Femur (tissue), 1 donor: ENCODE results near the gene CTLA4.

ENCODE experiments used
- DNase-seq: peaks from one replicate; pipeline ENCODE4 v3.0.0-alpha.2; 2017

CTLA4 gene

GRCh38 chr2:203893401-203893800 lies 25.8 kb downstream of the CTLA4 start:
- peak; percentile 90 for DNase-seq

- DNase-seq, result no peak
These were observed 26.3 kb downstream of the CTLA4 start for GRCh38 chr2:203893840-203894239.

GRCh38 chr2:203894262-203894661 lies 26.7 kb downstream of the CTLA4 start:
- DNase-seq, result no peak

GRCh38 chr2:203897544-203897943 lies 30.0 kb downstream of the CTLA4 start:
- no peak for DNase-seq

- DNase-seq, result no peak
These were observed 31.1 kb downstream of the CTLA4 start for GRCh38 chr2:203898657-203899056.

GRCh38 chr2:203900253-203900652 lies 32.7 kb downstream of the CTLA4 start:
- DNase-seq, result no peak

- no peak for DNase-seq
These were observed 36.5 kb downstream of the CTLA4 start for GRCh38 chr2:203904022-203904421.

DNA sequence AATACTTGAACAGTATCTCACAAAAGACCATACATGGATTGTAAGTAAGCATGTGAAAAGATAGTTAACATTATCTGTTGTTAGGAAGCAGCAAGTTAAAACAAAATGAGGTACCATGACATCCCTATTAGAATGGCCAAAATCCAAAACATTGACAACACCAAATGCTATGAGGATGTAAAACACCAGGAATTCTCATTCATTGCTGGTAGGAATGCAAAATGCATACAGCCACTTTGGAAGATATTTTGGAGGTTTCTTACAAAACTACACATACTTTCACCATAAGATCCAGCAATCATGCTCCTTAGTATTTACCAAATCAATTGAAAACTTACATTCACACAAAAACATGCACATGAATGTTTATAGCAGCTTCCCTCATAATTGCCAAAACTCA lies 38.1 kb downstream of the CTLA4 start:
- DNase-seq, result no peak

DNA sequence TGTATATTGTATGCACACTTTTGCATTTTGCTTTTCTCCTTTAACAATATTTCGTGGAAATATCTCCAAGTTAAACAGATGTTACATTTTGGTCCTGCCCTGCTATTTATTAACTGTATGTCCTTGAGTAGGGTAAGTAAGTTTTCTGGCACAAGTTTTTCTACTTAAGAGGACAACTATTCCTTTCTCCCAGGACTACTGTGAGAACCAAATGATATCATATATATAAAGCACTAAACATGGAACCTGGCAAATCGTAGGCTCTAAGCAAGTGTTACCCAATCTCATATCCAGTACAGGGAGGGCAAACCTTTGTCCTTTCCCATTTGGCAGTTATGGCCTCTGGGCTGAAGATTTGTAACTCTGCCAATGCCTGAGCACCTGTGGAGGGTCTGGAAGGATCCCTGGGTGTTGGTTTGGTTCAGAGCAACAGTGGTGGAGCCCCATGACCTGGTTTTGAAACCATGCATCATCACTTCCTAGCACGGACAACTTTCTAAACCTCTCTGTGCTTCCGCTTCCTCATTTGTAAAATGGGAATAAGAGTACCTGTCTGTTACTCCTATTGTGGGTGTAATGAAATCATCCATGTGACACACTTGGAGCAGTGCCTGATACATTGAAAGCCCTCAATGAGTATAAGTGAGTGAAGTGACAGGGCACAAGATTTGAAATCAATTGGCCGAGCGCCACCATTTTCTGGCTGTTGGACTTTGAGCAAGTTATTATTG lies 40.7 kb downstream of the CTLA4 start:
- DNase-seq, result peak; percentile 29

GRCh38 chr2:203908797-203909185 lies 41.2 kb downstream of the CTLA4 start:
- DNase-seq, result peak; percentile 27

DNA sequence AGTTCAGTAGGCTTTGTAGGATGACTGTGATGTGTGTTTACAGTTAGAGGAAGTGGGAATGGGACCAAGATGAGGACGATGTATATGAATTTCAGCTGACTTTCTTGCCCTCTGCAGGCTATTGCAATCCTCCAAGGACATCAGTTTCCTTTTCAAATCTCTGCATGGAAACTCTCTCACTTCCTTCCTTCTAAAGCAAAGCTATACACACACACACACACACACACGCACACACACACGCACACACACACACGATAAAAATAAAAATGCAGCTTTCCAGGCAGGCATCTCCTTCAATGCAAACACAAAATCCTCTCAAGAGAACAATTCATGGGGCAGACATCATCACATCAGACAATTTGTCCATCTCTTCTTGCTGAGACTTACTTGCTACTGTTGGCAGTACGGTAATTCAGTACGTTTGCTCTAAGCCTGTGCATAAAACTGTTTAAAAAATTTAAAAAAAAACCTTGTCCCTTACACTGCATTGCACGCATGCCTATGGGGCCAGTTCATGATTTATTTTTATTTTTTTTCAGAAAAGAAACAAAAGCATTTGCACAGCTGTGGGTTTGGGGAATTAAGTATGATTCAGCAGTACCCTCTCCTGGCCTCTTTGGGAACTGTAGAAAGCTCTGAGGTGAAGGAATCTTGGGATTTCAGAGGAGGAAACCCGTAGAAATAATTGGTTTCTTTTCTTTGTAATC lies 41.8 kb downstream of the CTLA4 start:
- peak; percentile 61 for DNase-seq

GRCh38 chr2:203909974-203910373 lies 42.4 kb downstream of the CTLA4 start:
- peak; percentile 46 for DNase-seq

- no peak for DNase-seq
These were observed 46.4 kb downstream of the CTLA4 start for GRCh38 chr2:203913947-203914346.

DNA sequence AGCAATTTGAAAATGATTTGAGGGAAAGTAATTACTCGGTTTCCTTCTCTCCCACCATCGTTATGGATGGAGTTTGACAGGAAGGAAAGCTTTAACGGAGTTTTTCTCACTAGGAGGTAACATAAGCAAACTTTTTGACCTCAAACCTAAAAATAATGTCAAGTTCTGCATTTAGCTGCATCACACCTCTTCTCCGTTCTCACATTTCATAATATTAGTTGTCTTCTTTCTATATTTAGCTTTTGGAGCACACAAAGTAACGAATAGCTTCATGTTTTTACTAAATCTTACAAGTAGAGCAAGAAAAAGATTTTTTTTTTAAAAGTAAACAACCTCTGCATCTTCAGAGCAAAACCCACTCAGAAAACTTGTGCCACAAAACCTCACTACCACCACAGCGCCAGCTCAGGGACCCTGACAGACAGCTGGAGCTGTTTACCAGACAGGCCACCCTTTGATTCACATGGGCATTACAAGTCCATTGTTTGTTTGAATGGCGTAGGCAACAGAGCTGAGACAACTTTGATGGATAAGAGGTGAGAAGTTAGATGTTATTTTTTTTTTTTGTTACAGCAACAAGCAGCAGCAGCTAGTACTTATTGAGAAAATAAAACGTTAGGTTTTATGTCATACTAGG lies 47.1 kb downstream of the CTLA4 start:
- DNase-seq, result peak; percentile 40

DNA sequence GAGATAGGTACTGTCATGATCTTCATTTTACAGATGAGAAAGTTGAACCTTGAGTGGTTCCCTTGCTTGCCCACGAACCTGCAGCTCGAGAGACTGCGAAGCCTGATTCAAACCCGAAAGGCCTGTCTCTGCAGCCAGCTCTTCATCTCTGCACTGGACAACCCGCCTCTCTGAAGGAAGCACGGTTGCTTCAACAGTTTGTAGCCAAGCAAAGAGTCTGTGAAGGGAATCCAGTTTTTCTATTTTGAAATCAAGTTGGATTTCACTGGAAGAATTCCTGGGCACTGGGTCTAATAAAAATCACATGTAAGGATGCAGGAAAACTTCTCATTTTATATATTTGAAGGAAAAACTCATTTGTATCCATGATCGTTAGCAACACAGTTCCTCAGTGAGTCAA lies 47.7 kb downstream of the CTLA4 start:
- DNase-seq, result peak; percentile 32

GRCh38 chr2:203916756-203917155 lies 49.2 kb downstream of the CTLA4 start:
- DNase-seq, result no peak

DNA sequence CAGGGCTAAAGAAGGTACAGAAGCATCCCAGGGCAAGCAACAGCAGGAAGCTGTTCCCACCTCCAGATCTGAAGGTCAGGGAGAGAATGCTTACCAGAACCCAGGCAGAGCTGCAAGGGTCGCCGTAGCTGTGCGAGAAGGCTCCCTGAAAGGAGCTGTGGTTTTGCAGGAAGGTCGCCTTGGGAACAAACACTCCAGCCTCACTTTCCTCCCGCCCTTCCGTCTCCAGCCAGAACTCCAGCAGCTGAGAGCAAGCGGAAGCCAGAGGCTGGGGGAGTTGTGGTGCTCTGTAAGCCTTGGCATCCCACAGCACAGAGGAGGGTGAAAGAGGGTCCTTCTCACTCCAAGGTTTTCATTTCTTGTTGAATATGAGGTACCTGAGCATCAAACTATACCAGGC lies 50.7 kb downstream of the CTLA4 start:
- DNase-seq, result peak; percentile 57

DNA sequence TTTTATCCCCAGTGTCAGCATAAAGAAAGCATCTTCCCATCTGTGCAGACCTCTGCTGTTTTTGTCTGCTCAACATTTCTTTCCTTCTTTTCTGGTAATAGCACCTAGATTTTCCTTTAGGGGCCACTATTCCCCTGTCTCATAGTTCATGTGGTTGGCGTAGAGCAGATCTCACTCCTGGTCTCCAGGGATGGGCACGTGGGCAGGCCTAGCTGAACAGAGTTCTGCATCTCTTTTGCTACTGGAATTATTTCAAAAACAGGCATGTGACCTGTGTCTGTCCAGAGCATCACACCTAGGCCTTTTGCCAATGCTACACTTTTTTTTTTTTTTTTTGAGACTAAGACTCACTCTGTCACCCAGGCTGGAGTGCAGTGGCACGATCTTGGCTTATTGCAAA lies 51.3 kb downstream of the CTLA4 start:
- DNase-seq, result no peak
